Activated naive CD8-positive, alpha-beta T cell treated with anti-CD3 and anti-CD28 coated beads, Interleukin-2, amount 50 U/mL, for 24 hours (primary cell): ENCODE data around the gene CDC42BPA.
"Not testable (repeated sequence)": the region's sequence is repeated elsewhere in the genome, so short reads cannot be mapped to it uniquely, and the experiment has no call there.

Experiments used
- ATAC-seq: fragments of 150-1000 bp; cut with Tn5 transposase; one replicate; pipeline ENCODE4 v1.10.0; 2021
- DNase-seq: peaks from one replicate; pipeline ENCODE4 v3.0.0; 2021
- H3K27ac Mint-ChIP-seq: one replicate; pipeline ENCODE4 v1.8.0; 2021; ENCODE audit warnings: mild to moderate bottlenecking, mixed read lengths
- H3K27me3 Mint-ChIP-seq: one replicate; pipeline ENCODE4 v1.8.0; 2021; ENCODE audit warnings: mixed read lengths
- H3K36me3 Mint-ChIP-seq: one replicate; pipeline ENCODE4 v1.8.0; 2021; ENCODE audit warnings: low read depth, mixed read lengths
- H3K4me1 Mint-ChIP-seq: one replicate; pipeline ENCODE4 v1.8.0; 2021; ENCODE audit warnings: mixed read lengths
- H3K4me3 Mint-ChIP-seq: one replicate; pipeline ENCODE4 v1.8.0; 2021; ENCODE audit warnings: mild to moderate bottlenecking, moderate library complexity, mixed read lengths
- H3K9me3 Mint-ChIP-seq: one replicate; pipeline ENCODE4 v1.8.0; 2021; ENCODE audit warnings: mixed read lengths

CDC42BPA gene

GRCh38 chr1:226962421-226963391 lies 355.6 kb downstream of the CDC42BPA start:
- Mint-ChIP-seq H3K36me3 (peaks cover 11% of the 10 kb centered on the region), H3K4me1 (peaks cover 33% of the 10 kb centered on the region), H3K27me3 (no peaks in the 10 kb centered on the region), H3K4me3 (no peak overlapping the region), H3K9me3 (no peaks in the 10 kb centered on the region), H3K27ac (no peak overlapping the region)
- no peak for DNase-seq
- ATAC-seq: no peak

GRCh38 chr1:226960944-226961765 lies 357.1 kb downstream of the CDC42BPA start:
- Mint-ChIP-seq H3K4me3 (no peak overlapping the region), H3K27me3 (no peaks in the 10 kb centered on the region), H3K4me1 (peaks cover 29% of the 10 kb centered on the region), H3K9me3 (peaks cover 4% of the 10 kb centered on the region), H3K27ac (peak overlapping the region; percentile 42), H3K36me3 (peaks cover 3% of the 10 kb centered on the region)
- ATAC-seq (peak; percentile 55), DNase-seq (no peak)

- ATAC-seq (no peak), DNase-seq (no peak)
- Mint-ChIP-seq H3K27ac (no peak overlapping the region), H3K27me3 (no peaks in the 10 kb centered on the region), H3K4me3 (no peak overlapping the region), H3K4me1 (peaks cover 29% of the 10 kb centered on the region), H3K9me3 (peaks cover 4% of the 10 kb centered on the region), H3K36me3 (peaks cover 3% of the 10 kb centered on the region)
Observed at GRCh38 chr1:226960256-226960655, 358.0 kb downstream of the CDC42BPA start.

- no peak overlapping the region for H3K27ac Mint-ChIP-seq
- H3K36me3 Mint-ChIP-seq: peaks cover 9% of the 10 kb centered on the region
Observed at GRCh38 chr1:226958300-226958699, 360.0 kb downstream of the CDC42BPA start.

GRCh38 chr1:226957714-226958113 lies 360.6 kb downstream of the CDC42BPA start:
- Mint-ChIP-seq H3K4me1 (peaks cover 32% of the 10 kb centered on the region), H3K27me3 (no peaks in the 10 kb centered on the region), H3K4me3 (no peak overlapping the region), H3K27ac (no peak overlapping the region), H3K36me3 (peaks cover 9% of the 10 kb centered on the region), H3K9me3 (peaks cover 8% of the 10 kb centered on the region)
- DNase-seq: no peak
- ATAC-seq: no peak

More at GRCh38 chr1:226958300-226958699, 360.0 kb downstream of the CDC42BPA start:
- H3K27me3 Mint-ChIP-seq: no peaks in the 10 kb centered on the region
- peaks cover 32% of the 10 kb centered on the region for H3K4me1 Mint-ChIP-seq
- no peak for DNase-seq
- no peak overlapping the region for H3K4me3 Mint-ChIP-seq
- peaks cover 8% of the 10 kb centered on the region for H3K9me3 Mint-ChIP-seq
- ATAC-seq: no peak

GRCh38 chr1:226956942-226957713 lies 361.2 kb downstream of the CDC42BPA start:
- H3K27me3 Mint-ChIP-seq: no peaks in the 10 kb centered on the region
- H3K36me3 Mint-ChIP-seq: peaks cover 9% of the 10 kb centered on the region
- ATAC-seq: no peak

GRCh38 chr1:226955857-226956256 lies 362.4 kb downstream of the CDC42BPA start:
- ATAC-seq, H3K4me3 Mint-ChIP-seq: not testable (repeated sequence)

More at GRCh38 chr1:226956942-226957713, 361.2 kb downstream of the CDC42BPA start:
- Mint-ChIP-seq H3K9me3 (peaks cover 8% of the 10 kb centered on the region), H3K27ac (no peak overlapping the region), H3K4me3 (no peak overlapping the region), H3K4me1 (peaks cover 32% of the 10 kb centered on the region)
- DNase-seq: no peak

GRCh38 chr1:226954777-226955176 lies 363.5 kb downstream of the CDC42BPA start:
- peaks cover 8% of the 10 kb centered on the region for H3K9me3 Mint-ChIP-seq
- H3K36me3 Mint-ChIP-seq: peaks cover 9% of the 10 kb centered on the region
- H3K27ac Mint-ChIP-seq: no peak overlapping the region
- DNase-seq (no peak), ATAC-seq (no peak)
- H3K27me3 Mint-ChIP-seq: no peaks in the 10 kb centered on the region
- H3K4me1 Mint-ChIP-seq: peaks cover 23% of the 10 kb centered on the region
- no peak overlapping the region for H3K4me3 Mint-ChIP-seq

More at GRCh38 chr1:226955857-226956256, 362.4 kb downstream of the CDC42BPA start:
- not testable (repeated sequence) for DNase-seq, H3K9me3 Mint-ChIP-seq, H3K27ac Mint-ChIP-seq, H3K36me3 Mint-ChIP-seq, H3K27me3 Mint-ChIP-seq
- peaks cover 25% of the 10 kb centered on the region for H3K4me1 Mint-ChIP-seq

- Mint-ChIP-seq H3K9me3 (peaks cover 8% of the 10 kb centered on the region), H3K4me3 (no peak overlapping the region), H3K4me1 (peaks cover 20% of the 10 kb centered on the region), H3K36me3 (peaks cover 9% of the 10 kb centered on the region), H3K27ac (no peak overlapping the region), H3K27me3 (no peaks in the 10 kb centered on the region)
- ATAC-seq (no peak), DNase-seq (no peak)
Observed at GRCh38 chr1:226954337-226954736, 364.0 kb downstream of the CDC42BPA start.

- H3K4me1 Mint-ChIP-seq: peaks cover 12% of the 10 kb centered on the region
- H3K4me3 Mint-ChIP-seq: no peak overlapping the region
- H3K27me3 Mint-ChIP-seq: no peaks in the 10 kb centered on the region
- peaks cover 11% of the 10 kb centered on the region for H3K36me3 Mint-ChIP-seq
- peaks cover 8% of the 10 kb centered on the region for H3K9me3 Mint-ChIP-seq
- ATAC-seq (no peak), DNase-seq (no peak)
- H3K27ac Mint-ChIP-seq: no peak overlapping the region
Observed at GRCh38 chr1:226953175-226953800, 365.0 kb downstream of the CDC42BPA start.

- H3K9me3 Mint-ChIP-seq: peaks cover 6% of the 10 kb centered on the region
- H3K4me1 Mint-ChIP-seq: peaks cover 12% of the 10 kb centered on the region
- no peak overlapping the region for H3K4me3 Mint-ChIP-seq
Observed at GRCh38 chr1:226952118-226952441, 366.2 kb downstream of the CDC42BPA start.

GRCh38 chr1:226951286-226952117 lies 366.8 kb downstream of the CDC42BPA start:
- no peaks in the 10 kb centered on the region for H3K27me3 Mint-ChIP-seq
- H3K4me1 Mint-ChIP-seq: peaks cover 17% of the 10 kb centered on the region

More at GRCh38 chr1:226952118-226952441, 366.2 kb downstream of the CDC42BPA start:
- Mint-ChIP-seq H3K36me3 (peaks cover 11% of the 10 kb centered on the region), H3K27me3 (no peaks in the 10 kb centered on the region), H3K27ac (no peak overlapping the region)
- DNase-seq (no peak), ATAC-seq (no peak)

GRCh38 chr1:226950871-226951270 lies 367.4 kb downstream of the CDC42BPA start:
- ATAC-seq: no peak
- H3K27ac Mint-ChIP-seq: no peak overlapping the region
- H3K4me1 Mint-ChIP-seq: peaks cover 18% of the 10 kb centered on the region

More at GRCh38 chr1:226951286-226952117, 366.8 kb downstream of the CDC42BPA start:
- ATAC-seq (no peak), DNase-seq (no peak)
- Mint-ChIP-seq H3K4me3 (no peak overlapping the region), H3K27ac (no peak overlapping the region), H3K36me3 (peaks cover 11% of the 10 kb centered on the region), H3K9me3 (peaks cover 4% of the 10 kb centered on the region)

More at GRCh38 chr1:226950871-226951270, 367.4 kb downstream of the CDC42BPA start:
- peaks cover 11% of the 10 kb centered on the region for H3K36me3 Mint-ChIP-seq
- H3K27me3 Mint-ChIP-seq: no peaks in the 10 kb centered on the region
- H3K4me3 Mint-ChIP-seq: no peak overlapping the region
- DNase-seq: no peak
- peaks cover 4% of the 10 kb centered on the region for H3K9me3 Mint-ChIP-seq
